ENCODE measurements around the gene WDR3.

The WDR3 gene

DNA sequence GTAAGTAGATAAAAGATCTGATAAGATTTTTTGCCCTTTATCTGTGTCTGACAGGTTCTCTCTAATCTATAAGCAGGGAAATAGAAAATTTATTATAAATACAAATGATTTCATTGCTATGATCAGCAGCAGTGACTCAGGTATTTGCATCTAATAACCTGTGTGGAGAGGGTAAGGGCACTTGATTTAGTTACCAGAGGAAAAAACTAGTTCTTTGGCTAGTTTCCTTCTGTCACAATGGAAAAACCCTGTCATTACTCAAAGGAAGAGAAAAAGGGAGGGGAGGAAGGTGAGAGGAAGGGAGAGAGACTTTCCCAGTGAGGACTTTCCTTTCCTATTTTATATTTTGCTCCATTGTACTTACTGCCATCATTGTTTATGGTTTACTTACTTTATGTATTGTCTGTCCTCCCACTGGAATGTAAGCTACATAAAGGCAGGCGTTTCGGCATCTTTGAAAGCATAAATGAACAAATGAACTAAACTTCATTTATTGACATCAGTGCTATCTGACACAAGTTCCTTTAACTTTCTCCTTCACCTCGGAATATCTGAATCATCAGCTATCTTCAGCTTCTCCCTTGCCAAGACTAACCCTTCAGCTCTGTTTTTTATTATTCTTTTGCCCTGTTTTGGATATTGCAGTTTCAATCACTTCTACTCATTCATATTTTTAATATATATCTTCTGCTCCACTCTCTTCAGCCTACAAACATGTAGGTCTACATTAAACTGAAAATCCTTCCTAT lies 34.9 kb downstream of the WDR3 start:
- Histone ChIP-seq H3K4me2 (no peak overlapping the region), H3K4me3 (IDR thresholded peaks at IDR 0.05; ENCODE audit: insufficient read depth, low read depth, low read length) (no peak overlapping the region), H4K20me1 (ENCODE audit: insufficient read depth) (no peaks in the 10 kb centered on the region), H3K27ac (no peak overlapping the region), H3K79me2 (ENCODE audit: insufficient read depth, low read depth) (no peaks in the 10 kb centered on the region), H3K9ac (no peak overlapping the region), H2AFZ (ENCODE audit: low read depth) (no peak overlapping the region), H3K27me3 (ENCODE audit: insufficient read depth, low read depth) (no peaks in the 10 kb centered on the region), H3K36me3 (ENCODE audit: insufficient read depth) (no peaks in the 10 kb centered on the region), H3K4me1 (ENCODE audit: low read depth, poor library complexity, severe bottlenecking) (no peaks in the 10 kb centered on the region)
- TF ChIP-seq, protein P1, sequence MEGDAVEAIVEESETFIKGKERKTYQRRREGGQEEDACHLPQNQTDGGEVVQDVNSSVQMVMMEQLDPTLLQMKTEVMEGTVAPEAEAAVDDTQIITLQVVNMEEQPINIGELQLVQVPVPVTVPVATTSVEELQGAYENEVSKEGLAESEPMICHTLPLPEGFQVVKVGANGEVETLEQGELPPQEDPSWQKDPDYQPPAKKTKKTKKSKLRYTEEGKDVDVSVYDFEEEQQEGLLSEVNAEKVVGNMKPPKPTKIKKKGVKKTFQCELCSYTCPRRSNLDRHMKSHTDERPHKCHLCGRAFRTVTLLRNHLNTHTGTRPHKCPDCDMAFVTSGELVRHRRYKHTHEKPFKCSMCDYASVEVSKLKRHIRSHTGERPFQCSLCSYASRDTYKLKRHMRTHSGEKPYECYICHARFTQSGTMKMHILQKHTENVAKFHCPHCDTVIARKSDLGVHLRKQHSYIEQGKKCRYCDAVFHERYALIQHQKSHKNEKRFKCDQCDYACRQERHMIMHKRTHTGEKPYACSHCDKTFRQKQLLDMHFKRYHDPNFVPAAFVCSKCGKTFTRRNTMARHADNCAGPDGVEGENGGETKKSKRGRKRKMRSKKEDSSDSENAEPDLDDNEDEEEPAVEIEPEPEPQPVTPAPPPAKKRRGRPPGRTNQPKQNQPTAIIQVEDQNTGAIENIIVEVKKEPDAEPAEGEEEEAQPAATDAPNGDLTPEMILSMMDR (conservative IDR thresholded peaks at IDR 0.05; ENCODE audit: low read depth, low read length), result no peak

DNA sequence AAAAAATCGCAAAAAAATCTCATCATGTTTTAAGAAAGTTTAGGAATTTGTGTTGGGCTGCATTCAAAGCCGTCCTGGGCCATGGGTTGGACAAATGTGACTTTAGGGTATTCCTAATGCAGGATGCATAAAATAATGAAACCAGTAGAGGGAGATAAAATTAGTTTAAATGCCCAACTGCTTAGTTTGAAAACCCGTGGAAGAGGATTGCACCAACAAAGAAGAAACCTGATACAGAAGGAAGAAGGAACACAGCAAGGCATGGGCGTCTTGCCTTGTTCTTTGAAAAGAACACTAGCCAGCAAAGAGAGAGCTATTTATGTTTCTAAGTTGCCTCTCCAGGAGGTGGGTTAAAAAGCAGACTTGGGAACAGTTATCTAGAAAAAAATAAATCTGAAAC lies 37.9 kb downstream of the WDR3 start:
- Histone ChIP-seq H3K4me1 (ENCODE audit: low read depth, poor library complexity, severe bottlenecking) (no peaks in the 10 kb centered on the region), H3K4me2 (no peak overlapping the region), H3K4me3 (IDR thresholded peaks at IDR 0.05; ENCODE audit: insufficient read depth, low read depth, low read length) (no peak overlapping the region), H3K36me3 (ENCODE audit: insufficient read depth) (no peaks in the 10 kb centered on the region), H4K20me1 (ENCODE audit: insufficient read depth) (no peaks in the 10 kb centered on the region), H3K79me2 (ENCODE audit: insufficient read depth, low read depth) (no peaks in the 10 kb centered on the region), H3K9ac (no peak overlapping the region), H3K27ac (no peak overlapping the region), H2AFZ (ENCODE audit: low read depth) (no peak overlapping the region), H3K27me3 (ENCODE audit: insufficient read depth, low read depth) (no peaks in the 10 kb centered on the region)
- TF ChIP-seq, protein P1 (conservative IDR thresholded peaks at IDR 0.05; ENCODE audit: low read depth, low read length), result no peak

DNA sequence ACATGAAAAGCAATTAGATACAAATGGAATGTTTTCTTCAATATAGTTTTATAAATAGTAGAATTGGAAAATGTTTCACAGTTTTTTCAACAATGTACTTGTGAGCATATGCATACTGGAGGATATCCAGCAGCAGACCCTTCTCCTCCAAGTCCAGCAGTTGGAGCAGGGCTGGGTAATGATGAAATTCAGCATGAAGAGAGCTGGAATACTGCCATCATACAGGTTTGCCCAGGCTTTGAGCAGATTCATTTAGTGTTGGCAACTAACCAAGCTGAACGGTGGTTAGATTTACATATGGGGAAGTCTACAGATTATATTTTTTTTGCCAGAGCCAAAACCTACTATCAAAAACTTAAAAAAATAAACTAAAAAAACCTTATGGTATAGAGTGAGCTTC lies 38.3 kb downstream of the WDR3 start:
- no peaks in the 10 kb centered on the region for H3K4me1 ChIP-seq (ENCODE audit: low read depth, poor library complexity, severe bottlenecking)
- H3K4me3 ChIP-seq (IDR thresholded peaks at IDR 0.05; ENCODE audit: insufficient read depth, low read depth, low read length), result no peak overlapping the region
- no peak overlapping the region for H3K27ac ChIP-seq
- no peak overlapping the region for H3K9ac ChIP-seq
- no peaks in the 10 kb centered on the region for H3K36me3 ChIP-seq (ENCODE audit: insufficient read depth)
- no peaks in the 10 kb centered on the region for H4K20me1 ChIP-seq (ENCODE audit: insufficient read depth)
- no peaks in the 10 kb centered on the region for H3K27me3 ChIP-seq (ENCODE audit: insufficient read depth, low read depth)
- TF ChIP-seq, protein P1 (conservative IDR thresholded peaks at IDR 0.05; ENCODE audit: low read depth, low read length), result no peak
- no peak overlapping the region for H3K4me2 ChIP-seq
- H2AFZ ChIP-seq (ENCODE audit: low read depth), result no peak overlapping the region
- no peaks in the 10 kb centered on the region for H3K79me2 ChIP-seq (ENCODE audit: insufficient read depth, low read depth)

DNA sequence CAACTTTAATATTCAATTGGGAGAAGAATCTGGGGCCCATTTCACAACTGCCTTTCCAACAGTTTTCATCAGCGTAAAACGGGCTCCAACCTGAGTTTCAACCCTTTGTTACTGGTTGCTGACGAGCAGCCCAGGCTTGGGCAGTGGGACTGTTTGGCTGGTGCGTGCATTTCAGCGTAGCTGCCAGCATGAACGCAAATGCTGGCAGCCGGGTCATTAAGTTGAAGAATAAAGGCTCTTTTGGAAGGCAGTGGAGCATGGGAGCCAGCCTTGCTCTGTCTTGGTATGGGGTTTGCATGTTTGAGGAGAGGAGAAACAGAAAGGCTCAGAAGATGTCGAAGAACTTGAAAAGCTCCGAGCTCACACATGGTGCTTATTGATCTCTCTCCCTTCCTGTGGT lies 40.7 kb downstream of the WDR3 start:
- H2AFZ ChIP-seq (ENCODE audit: low read depth), result no peak overlapping the region
- no peaks in the 10 kb centered on the region for H3K36me3 ChIP-seq (ENCODE audit: insufficient read depth)
- H3K4me3 ChIP-seq (IDR thresholded peaks at IDR 0.05; ENCODE audit: insufficient read depth, low read depth, low read length), result no peak overlapping the region
- TF ChIP-seq, protein P1 (conservative IDR thresholded peaks at IDR 0.05; ENCODE audit: low read depth, low read length), result no peak
- H3K27me3 ChIP-seq (ENCODE audit: insufficient read depth, low read depth), result no peaks in the 10 kb centered on the region
- no peak overlapping the region for H3K27ac ChIP-seq
- no peaks in the 10 kb centered on the region for H3K4me1 ChIP-seq (ENCODE audit: low read depth, poor library complexity, severe bottlenecking)
- no peaks in the 10 kb centered on the region for H4K20me1 ChIP-seq (ENCODE audit: insufficient read depth)
- no peaks in the 10 kb centered on the region for H3K79me2 ChIP-seq (ENCODE audit: insufficient read depth, low read depth)
- H3K9ac ChIP-seq, result no peak overlapping the region
- H3K4me2 ChIP-seq, result no peak overlapping the region
